Astrocyte of the cerebellum (primary cell): ENCODE results near the gene MAPK7.

Experiments used
- DNase-seq: peaks from one replicate; pipeline ENCODE4 v3.0.0-alpha.2; 2011; ENCODE audit warnings: low read depth
- H3K4me3 ChIP-seq: 2 replicates; pipeline ENCODE4 v1.5.1; 2011; ENCODE audit warnings: mild to moderate bottlenecking, low read depth, low read length, moderate library complexity
- CTCF ChIP-seq: IDR thresholded peaks from 2 replicates; pipeline ENCODE4 v1.5.1; 2012; ENCODE audit warnings: low read length, low read depth, moderate library complexity, mild to moderate bottlenecking; ENCODE audit errors: missing control alignments
- in situ Hi-C: cut with HindIII; loops from 2 replicates; pipeline ENCODE4 v1.10.0; 2017; ENCODE audit warnings: low sequenced_read_pairs

The MAPK7 gene

GRCh38 chr17:19368229-19368628, 10.1 kb upstream of the MAPK7 start:
- no peak for DNase-seq
- in situ Hi-C loops, result loop anchor here (10.0 kb wide), 1 partner anchor 157 kb away; no protein-coding TSS in a partner anchor
- no peak for TF ChIP-seq CTCF
- no peak overlapping the region for H3K4me3 ChIP-seq

- no peak for TF ChIP-seq CTCF
- in situ Hi-C loops, result loop anchor here (10.0 kb wide), 1 partner anchor 156 kb away; no protein-coding TSS in a partner anchor
- no peak for DNase-seq
- H3K4me3 ChIP-seq, result no peak overlapping the region
Measured at GRCh38 chr17:19369107-19369778, 9.1 kb upstream of the MAPK7 start.

- in situ Hi-C loops, result loop anchor here (10.0 kb wide), 1 partner anchor 155 kb away; no protein-coding TSS in a partner anchor
- H3K4me3 ChIP-seq, result no peak overlapping the region
- no peak for TF ChIP-seq CTCF
- no peak for DNase-seq
Measured at GRCh38 chr17:19369846-19370492, 8.3 kb upstream of the MAPK7 start.

GRCh38 chr17:19370493-19370960, 7.8 kb upstream of the MAPK7 start:
- no peak overlapping the region for H3K4me3 ChIP-seq
- in situ Hi-C loops, result no loop called here
- DNase-seq, result no peak
- TF ChIP-seq CTCF, result no peak

- no peak for TF ChIP-seq CTCF
- in situ Hi-C loops, result no loop called here
- no peak for DNase-seq
- no peak overlapping the region for H3K4me3 ChIP-seq
Measured at GRCh38 chr17:19371259-19372010, 6.9 kb upstream of the MAPK7 start.

GRCh38 chr17:19372011-19372370, 6.3 kb upstream of the MAPK7 start:
- TF ChIP-seq CTCF, result no peak
- no peak overlapping the region for H3K4me3 ChIP-seq
- in situ Hi-C loops, result no loop called here
- no peak for DNase-seq
